ENCODE measurements around the gene CDH4. TPM values are rescaled to one million over a fixed set of nuclear protein-coding genes. Genes with fewer than 3 reads are reported as not detected.

CDH4 gene
- total RNA-seq, 1 experiment from 2014 or later, result not detected

GRCh38 chr20:61557621-61558020 lies 305.6 kb downstream of the CDH4 start:
- H3K79me2 ChIP-seq (ENCODE audit: low read depth), result no peaks in the 10 kb centered on the region
- no peaks in the 10 kb centered on the region for H3K9me3 ChIP-seq (ENCODE audit: insufficient read depth, low read depth)
- H3K36me3 ChIP-seq (ENCODE audit: low read depth), result no peaks in the 10 kb centered on the region
- H3K27ac ChIP-seq, result no peak overlapping the region
- ChIA-PET POLR2A (ENCODE audit: unreplicated experiment) (no interaction called here), CTCF (no interaction called here)
- H3K27me3 ChIP-seq (ENCODE audit: insufficient read depth, low read depth), result peaks cover 93% of the 10 kb centered on the region
- H4K20me1 ChIP-seq (ENCODE audit: insufficient read depth), result no peaks in the 10 kb centered on the region
- no peaks in the 10 kb centered on the region for H3F3A ChIP-seq (ENCODE audit: insufficient read depth, low read depth)
- intact Hi-C loops (cut with micrococcal nuclease; ENCODE audit: unreplicated experiment), result no loop called here
- no peak overlapping the region for H3K4me2 ChIP-seq
- TF ChIP-seq EZH2 (IDR thresholded peaks at IDR 0.05; ENCODE audit: low read depth), result no peak
- TF ChIP-seq CTCF (conservative IDR thresholded peaks at IDR 0.05), result no peak
- no peak for DNase-seq
- H2AFZ ChIP-seq, result no peak overlapping the region
- BruUV-seq (replicated peaks), result no TSS peak
- no peaks in the 10 kb centered on the region for H3K4me1 ChIP-seq (replicated peaks; ENCODE audit: insufficient read depth)
- H3K9me2 ChIP-seq (ENCODE audit: insufficient read depth), result no peaks in the 10 kb centered on the region
- no peak overlapping the region for H3K4me3 ChIP-seq

- POLR2A ChIA-PET (ENCODE audit: unreplicated experiment), result no interaction called here
- no peak for DNase-seq
- Histone ChIP-seq H3K9me3 (ENCODE audit: insufficient read depth, low read depth) (no peaks in the 10 kb centered on the region), H4K20me1 (ENCODE audit: insufficient read depth) (no peaks in the 10 kb centered on the region), H3K27me3 (ENCODE audit: insufficient read depth, low read depth) (peaks cover 95% of the 10 kb centered on the region), H3F3A (ENCODE audit: insufficient read depth, low read depth) (no peaks in the 10 kb centered on the region), H3K4me3 (no peak overlapping the region), H3K4me2 (no peak overlapping the region), H3K36me3 (ENCODE audit: low read depth) (no peaks in the 10 kb centered on the region), H2AFZ (no peak overlapping the region), H3K27ac (no peak overlapping the region), H3K79me2 (ENCODE audit: low read depth) (no peaks in the 10 kb centered on the region), H3K9me2 (ENCODE audit: insufficient read depth) (no peaks in the 10 kb centered on the region), H3K4me1 (replicated peaks; ENCODE audit: insufficient read depth) (no peaks in the 10 kb centered on the region)
- CTCF ChIA-PET, result no interaction called here
- TF ChIP-seq CTCF (conservative IDR thresholded peaks at IDR 0.05) (no peak), EZH2 (IDR thresholded peaks at IDR 0.05; ENCODE audit: low read depth) (no peak)
- intact Hi-C loops (cut with micrococcal nuclease; ENCODE audit: unreplicated experiment), result no loop called here
- no TSS peak for BruUV-seq (replicated peaks)
Measured at GRCh38 chr20:61558726-61559125, 306.7 kb downstream of the CDH4 start.

GRCh38 chr20:61559706-61560315 lies 307.8 kb downstream of the CDH4 start:
- intact Hi-C loops (cut with micrococcal nuclease; ENCODE audit: unreplicated experiment), result no loop called here
- H3F3A ChIP-seq (ENCODE audit: insufficient read depth, low read depth), result no peaks in the 10 kb centered on the region
- no peak for DNase-seq
- POLR2A ChIA-PET (ENCODE audit: unreplicated experiment), result no interaction called here
- no peak overlapping the region for H2AFZ ChIP-seq
- no TSS peak for BruUV-seq (replicated peaks)
- H3K9me3 ChIP-seq (ENCODE audit: insufficient read depth, low read depth), result no peaks in the 10 kb centered on the region
- no peaks in the 10 kb centered on the region for H3K4me1 ChIP-seq (replicated peaks; ENCODE audit: insufficient read depth)
- no peaks in the 10 kb centered on the region for H3K36me3 ChIP-seq (ENCODE audit: low read depth)
- H3K4me3 ChIP-seq, result no peak overlapping the region
- no peak overlapping the region for H3K27ac ChIP-seq
- no peaks in the 10 kb centered on the region for H3K79me2 ChIP-seq (ENCODE audit: low read depth)
- H3K27me3 ChIP-seq (ENCODE audit: insufficient read depth, low read depth), result peaks cover 95% of the 10 kb centered on the region
- CTCF ChIA-PET, result no interaction called here
- no peaks in the 10 kb centered on the region for H3K9me2 ChIP-seq (ENCODE audit: insufficient read depth)
- no peaks in the 10 kb centered on the region for H4K20me1 ChIP-seq (ENCODE audit: insufficient read depth)
- no peak overlapping the region for H3K4me2 ChIP-seq
- TF ChIP-seq CTCF (conservative IDR thresholded peaks at IDR 0.05), result no peak
- TF ChIP-seq EZH2 (IDR thresholded peaks at IDR 0.05; ENCODE audit: low read depth), result no peak
